ENCODE measurements around the gene SCEL.

SCEL gene

GRCh38 chr13:77521194-77521593 lies 14.3 kb upstream of the SCEL start:
- no peak for DNase-seq (ENCODE audit: low read depth in 3 of 3, low spot score in 1 of 3)

GRCh38 chr13:77521595-77522367 lies 13.7 kb upstream of the SCEL start:
- DNase-seq (ENCODE audit: low read depth in 3 of 3, low spot score in 1 of 3) = no peak

- no peak for DNase-seq (ENCODE audit: low read depth in 3 of 3, low spot score in 1 of 3)
Observed at GRCh38 chr13:77522444-77522843, 13.1 kb upstream of the SCEL start.

DNA sequence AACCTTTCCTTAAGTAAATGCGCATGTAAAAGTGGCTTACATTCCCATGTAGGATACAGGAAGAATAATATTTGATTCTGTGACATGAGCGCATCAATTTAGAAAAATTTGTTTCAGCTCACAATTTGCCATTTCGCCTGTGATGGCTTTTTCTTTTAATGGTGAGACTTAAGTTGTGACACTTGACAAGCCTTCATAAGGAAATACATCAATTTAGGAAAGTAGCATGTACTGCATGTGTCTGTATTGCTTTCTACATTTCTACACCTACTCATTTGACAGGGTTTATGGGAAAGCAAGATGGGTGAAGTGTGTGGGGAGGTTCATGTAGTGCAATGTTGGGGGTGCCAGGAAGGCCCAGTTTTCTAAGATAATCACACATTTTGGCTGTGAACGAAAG lies 12.1 kb upstream of the SCEL start:
- DNase-seq (ENCODE audit: low read depth in 3 of 3, low spot score in 1 of 3) = no peak

GRCh38 chr13:77523834-77524728 lies 11.4 kb upstream of the SCEL start:
- DNase-seq (ENCODE audit: low read depth in 3 of 3, low spot score in 1 of 3) = no peak

DNA sequence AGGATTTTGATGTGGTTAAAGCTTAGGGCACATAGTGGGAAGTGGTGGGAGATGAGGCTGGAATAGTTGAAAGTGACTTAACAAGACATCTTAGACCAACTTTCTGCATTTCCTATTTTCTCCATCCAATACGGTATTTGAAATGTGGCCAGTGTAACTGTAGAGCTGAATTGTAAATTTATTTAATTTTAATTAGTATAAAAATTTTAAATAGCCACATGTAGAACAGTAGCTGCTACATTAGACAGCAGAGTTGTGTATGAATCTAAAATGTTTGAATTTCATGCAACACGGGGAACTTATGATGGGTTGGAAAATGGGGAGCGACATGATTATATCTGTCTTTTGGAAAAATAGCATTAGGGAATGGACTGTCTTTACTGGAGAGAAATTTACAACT lies 7.1 kb upstream of the SCEL start:
- no peak for DNase-seq (ENCODE audit: low read depth in 3 of 3, low spot score in 1 of 3)

- no peak for DNase-seq (ENCODE audit: low read depth in 3 of 3, low spot score in 1 of 3)
Observed at GRCh38 chr13:77528834-77529500, 6.5 kb upstream of the SCEL start.

DNA sequence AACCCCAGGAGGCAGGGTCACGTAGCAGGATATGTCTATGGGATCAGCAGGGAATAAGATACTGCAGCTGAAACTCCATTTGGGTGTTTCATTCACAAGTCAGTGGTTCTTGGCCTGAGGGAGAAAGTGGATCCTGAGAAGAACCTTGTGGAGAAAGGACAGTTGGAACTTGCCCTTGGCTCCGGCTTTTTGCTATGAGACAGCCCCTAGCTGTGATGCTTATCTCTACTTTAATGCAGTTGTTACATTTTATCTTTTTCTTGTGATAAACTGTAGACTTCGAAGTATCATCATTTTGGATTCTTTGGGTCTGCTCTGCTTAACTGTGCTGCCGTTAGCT lies 6.0 kb upstream of the SCEL start:
- DNase-seq (ENCODE audit: low read depth in 3 of 3, low spot score in 1 of 3) = no peak

GRCh38 chr13:77530875-77531274 lies 4.6 kb upstream of the SCEL start:
- DNase-seq (ENCODE audit: low read depth in 3 of 3, low spot score in 1 of 3) = no peak

GRCh38 chr13:77532983-77533382 lies 2.5 kb upstream of the SCEL start:
- DNase-seq (ENCODE audit: low read depth in 3 of 3, low spot score in 1 of 3) = no peak

GRCh38 chr13:77533875-77534788 lies 1.4 kb upstream of the SCEL start:
- no peak for DNase-seq (ENCODE audit: low read depth in 3 of 3, low spot score in 1 of 3)

DNA sequence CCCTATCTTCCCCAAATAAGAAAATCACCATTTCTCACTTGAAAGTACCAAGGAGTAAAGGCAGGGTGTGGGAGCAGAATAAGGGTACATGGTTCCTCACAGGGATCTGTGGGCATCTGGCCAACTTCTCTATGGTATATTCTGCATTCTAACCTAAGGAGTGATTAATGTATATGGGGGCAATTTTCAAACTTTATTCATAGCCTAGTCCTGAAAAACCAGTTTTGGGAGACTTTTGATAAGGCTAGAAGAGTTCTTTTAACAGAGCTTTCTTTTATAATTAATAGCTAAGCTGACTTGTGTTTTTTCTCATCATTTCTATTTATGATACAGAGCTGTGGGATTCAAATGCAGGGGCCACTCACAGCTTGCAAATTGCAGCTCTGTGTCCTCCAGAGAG lies 852 bp downstream of the SCEL start:
- no peak for DNase-seq (ENCODE audit: low read depth in 3 of 3, low spot score in 1 of 3)

DNA sequence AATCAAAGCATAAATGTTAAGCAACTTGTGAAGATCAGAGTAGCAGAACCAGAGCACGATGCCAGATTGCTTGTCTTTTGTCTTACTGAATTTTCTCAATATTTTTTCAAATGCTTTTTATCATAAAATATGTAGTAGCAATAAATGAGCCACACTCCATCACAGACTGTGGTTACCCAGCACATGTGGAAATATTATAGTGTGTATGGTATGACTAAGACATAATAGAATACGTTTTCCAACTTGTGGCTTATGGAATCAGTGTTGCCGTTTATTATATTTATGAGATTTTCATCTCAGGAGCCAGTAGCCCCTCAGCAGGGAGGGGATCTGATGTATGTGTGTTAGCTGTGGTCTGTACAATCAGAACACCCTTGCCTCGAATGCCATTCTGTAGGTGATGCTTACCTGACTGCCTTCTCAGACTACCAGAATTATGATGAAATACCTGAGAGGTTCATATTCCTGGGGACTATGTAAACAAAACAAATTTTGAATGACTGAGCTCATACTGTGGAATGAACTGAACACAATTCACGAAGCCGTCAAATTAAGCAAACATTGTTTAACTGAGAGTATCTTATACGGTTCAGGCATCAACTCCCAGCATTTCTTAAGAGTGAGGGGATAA lies 1.9 kb downstream of the SCEL start:
- no peak for DNase-seq (ENCODE audit: low read depth in 3 of 3, low spot score in 1 of 3)

DNA sequence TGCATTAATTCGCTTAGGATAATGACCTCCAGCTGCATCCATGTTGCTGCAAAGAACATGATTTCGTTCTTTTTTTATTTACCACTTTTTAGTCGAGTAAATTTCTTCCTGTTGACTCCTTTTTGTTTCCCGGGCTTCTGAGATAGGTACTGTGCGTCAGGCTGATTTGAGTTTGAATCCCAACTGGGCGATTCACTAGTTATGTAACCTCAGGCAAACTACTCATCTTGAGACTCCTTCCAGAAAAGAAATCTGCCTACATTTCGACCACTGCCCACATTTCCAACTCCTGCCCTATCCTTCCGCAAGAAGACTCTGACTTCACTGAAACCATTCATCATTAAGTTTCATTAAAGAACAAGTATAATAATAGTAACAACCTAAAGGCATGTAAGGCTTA lies 8.2 kb downstream of the SCEL start:
- no peak for DNase-seq (ENCODE audit: low read depth in 3 of 3, low spot score in 1 of 3)

- DNase-seq (ENCODE audit: low read depth in 3 of 3, low spot score in 1 of 3) = no peak
Observed at GRCh38 chr13:77544355-77544754, 8.8 kb downstream of the SCEL start.

GRCh38 chr13:77544758-77545338 lies 9.3 kb downstream of the SCEL start:
- no peak for DNase-seq (ENCODE audit: low read depth in 3 of 3, low spot score in 1 of 3)

GRCh38 chr13:77545626-77546412 lies 10.3 kb downstream of the SCEL start:
- DNase-seq (ENCODE audit: low read depth in 3 of 3, low spot score in 1 of 3) = no peak

- no peak for DNase-seq (ENCODE audit: low read depth in 3 of 3, low spot score in 1 of 3)
Observed at GRCh38 chr13:77548095-77548494, 12.6 kb downstream of the SCEL start.

DNA sequence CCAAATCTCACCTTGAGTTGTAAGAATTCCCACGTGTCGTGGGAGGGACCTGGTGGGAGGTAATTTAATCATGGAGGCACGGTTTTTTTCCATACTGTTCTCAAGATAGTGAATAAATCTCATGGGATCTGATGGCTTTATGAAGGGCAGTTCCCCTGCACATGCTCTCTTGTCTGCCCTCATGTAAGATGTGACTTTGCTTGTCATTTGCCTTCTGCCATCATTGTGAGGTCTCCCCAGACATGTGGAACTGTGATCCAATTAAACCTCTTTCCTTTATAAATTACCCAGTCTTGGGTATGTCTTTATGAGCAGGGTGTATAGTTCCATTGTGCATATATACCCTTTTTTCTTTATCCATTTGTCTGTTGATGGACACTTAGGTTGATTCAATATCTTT lies 13.1 kb downstream of the SCEL start:
- no peak for DNase-seq (ENCODE audit: low read depth in 3 of 3, low spot score in 1 of 3)
